CD4-positive, alpha-beta T cell treated with Interleukin-15 for 4 hours (primary cell): ENCODE measurements around the gene NFYA.
"Not testable (repeated sequence)": the region's sequence is repeated elsewhere in the genome, so short reads cannot be mapped to it uniquely, and the experiment has no call there.

Source experiments
- DNase-seq: peaks from one replicate; pipeline ENCODE4 v3.0.0-alpha.2; 2020; ENCODE audit warnings: low spot score

The NFYA gene

GRCh38 chr6:41073968-41074691 is 1.4 kb downstream of the NFYA start:
- peak; percentile 13 for DNase-seq

- DNase-seq: no peak
Observed at GRCh38 chr6:41074692-41075436, 2.1 kb downstream of the NFYA start.

- DNase-seq: no peak
Observed at GRCh38 chr6:41075651-41076626, 3.2 kb downstream of the NFYA start.

GRCh38 chr6:41077536-41077935 is 4.8 kb downstream of the NFYA start:
- no peak for DNase-seq

- DNase-seq: no peak
Observed at GRCh38 chr6:41078101-41078500, 5.3 kb downstream of the NFYA start.

- no peak for DNase-seq
Observed at GRCh38 chr6:41079080-41079479, 6.3 kb downstream of the NFYA start.

- DNase-seq: peak; percentile 38
Observed at GRCh38 chr6:41080621-41081020, 7.8 kb downstream of the NFYA start.

GRCh38 chr6:41083072-41083471 is 10.3 kb downstream of the NFYA start:
- no peak for DNase-seq

- DNase-seq: no peak
Observed at GRCh38 chr6:41085182-41085581, 12.4 kb downstream of the NFYA start.

GRCh38 chr6:41088451-41088850 is 15.7 kb downstream of the NFYA start:
- DNase-seq: no peak

- no peak for DNase-seq
Observed at GRCh38 chr6:41090841-41091761, 18.3 kb downstream of the NFYA start.

- DNase-seq: no peak
Observed at GRCh38 chr6:41092421-41093140, 19.8 kb downstream of the NFYA start.

GRCh38 chr6:41093729-41094128 is 21.0 kb downstream of the NFYA start:
- DNase-seq: no peak

- DNase-seq: no peak
Observed at GRCh38 chr6:41097467-41098090, 24.8 kb downstream of the NFYA start.

GRCh38 chr6:41098366-41098765 is 25.6 kb downstream of the NFYA start:
- no peak for DNase-seq

GRCh38 chr6:41100871-41101287 is 28.1 kb downstream of the NFYA start:
- DNase-seq: no peak

- DNase-seq: no peak
Observed at GRCh38 chr6:41103847-41104246, 31.1 kb downstream of the NFYA start.

- no peak for DNase-seq
Observed at GRCh38 chr6:41111017-41111416, 38.2 kb downstream of the NFYA start.

- not testable (repeated sequence) for DNase-seq
Observed at GRCh38 chr6:41115027-41115426, 42.3 kb downstream of the NFYA start.

GRCh38 chr6:41119508-41119907 is 46.7 kb downstream of the NFYA start:
- no peak for DNase-seq
